T-helper 2 cell treated with Interferon-gamma antibody and Interleukin-4, amounts not matched to agents 100 ng/mL and 5 ng/mL, for 36 hours (primary cell): ENCODE measurements around the gene PCDHGA4. TPM values are rescaled to one million over a fixed set of nuclear protein-coding genes. Genes with fewer than 3 reads are reported as not detected.
"Not testable (repeated sequence)": the region's sequence is repeated elsewhere in the genome, so short reads cannot be mapped to it uniquely, and the experiment has no call there.

Experiments used
- intact Hi-C: fragments of 100-400 bp; cut with micrococcal nuclease; formaldehyde crosslinking; loops from one replicate; pipeline ENCODE4 v1.15.1; 2023
- total RNA-seq: library from RNA; stranded (reverse); gene quantifications from 2 replicates; pipeline ENCODE4 v1.2.3, GENCODE V29; 2022

Gene PCDHGA4
- total RNA-seq, 1 donor from 2014 or later = 0.43 TPM

- intact Hi-C loops = not testable (repeated sequence)
Observed at GRCh38 chr5:141346017-141346416, 8.8 kb upstream of the PCDHGA4 start.

- intact Hi-C loops = no loop called here
Observed at GRCh38 chr5:141349917-141350619, 4.8 kb upstream of the PCDHGA4 start, which contains the start of gene PCDHGB1. Gene PCDHGB1, plus strand, starts transcription at chr5:141350099. Its CDS starts 162 bp downstream, at chr5:141350261.

DNA sequence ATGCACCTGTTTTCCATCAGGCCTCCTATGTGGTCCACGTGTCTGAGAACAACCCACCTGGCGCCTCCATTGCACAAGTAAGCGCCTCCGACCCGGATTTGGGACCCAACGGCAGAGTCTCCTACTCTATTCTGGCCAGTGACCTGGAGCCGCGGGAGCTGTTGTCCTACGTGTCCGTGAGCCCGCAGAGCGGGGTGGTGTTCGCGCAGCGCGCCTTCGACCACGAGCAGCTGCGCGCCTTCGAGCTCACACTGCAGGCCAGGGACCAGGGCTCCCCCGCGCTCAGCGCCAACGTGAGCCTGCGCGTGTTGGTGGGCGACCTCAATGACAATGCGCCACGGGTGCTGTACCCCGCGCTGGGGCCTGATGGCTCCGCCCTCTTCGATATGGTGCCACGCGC, 3.2 kb upstream of the PCDHGA4 start:
- intact Hi-C loops = no loop called here

DNA sequence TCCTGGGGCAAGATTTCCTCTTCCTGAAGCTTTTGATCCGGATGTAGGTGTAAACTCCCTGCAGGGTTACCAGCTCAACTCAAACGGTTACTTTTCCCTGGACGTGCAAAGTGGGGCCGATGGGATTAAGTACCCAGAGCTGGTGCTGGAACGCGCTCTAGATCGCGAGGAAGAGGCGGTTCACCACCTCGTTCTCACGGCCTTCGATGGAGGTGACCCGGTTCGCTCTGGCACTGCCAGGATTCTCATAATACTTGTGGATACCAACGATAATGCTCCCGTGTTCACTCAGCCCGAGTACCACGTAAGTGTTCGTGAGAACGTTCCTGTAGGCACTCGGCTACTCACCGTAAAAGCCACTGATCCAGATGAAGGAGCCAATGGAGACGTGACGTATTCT, 820 bp downstream of the PCDHGA4 start:
- intact Hi-C loops = no loop called here

GRCh38 chr5:141356133-141356532, 1.3 kb downstream of the PCDHGA4 start:
- intact Hi-C loops = no loop called here

GRCh38 chr5:141356950-141357349, 2.1 kb downstream of the PCDHGA4 start:
- intact Hi-C loops = no loop called here

DNA sequence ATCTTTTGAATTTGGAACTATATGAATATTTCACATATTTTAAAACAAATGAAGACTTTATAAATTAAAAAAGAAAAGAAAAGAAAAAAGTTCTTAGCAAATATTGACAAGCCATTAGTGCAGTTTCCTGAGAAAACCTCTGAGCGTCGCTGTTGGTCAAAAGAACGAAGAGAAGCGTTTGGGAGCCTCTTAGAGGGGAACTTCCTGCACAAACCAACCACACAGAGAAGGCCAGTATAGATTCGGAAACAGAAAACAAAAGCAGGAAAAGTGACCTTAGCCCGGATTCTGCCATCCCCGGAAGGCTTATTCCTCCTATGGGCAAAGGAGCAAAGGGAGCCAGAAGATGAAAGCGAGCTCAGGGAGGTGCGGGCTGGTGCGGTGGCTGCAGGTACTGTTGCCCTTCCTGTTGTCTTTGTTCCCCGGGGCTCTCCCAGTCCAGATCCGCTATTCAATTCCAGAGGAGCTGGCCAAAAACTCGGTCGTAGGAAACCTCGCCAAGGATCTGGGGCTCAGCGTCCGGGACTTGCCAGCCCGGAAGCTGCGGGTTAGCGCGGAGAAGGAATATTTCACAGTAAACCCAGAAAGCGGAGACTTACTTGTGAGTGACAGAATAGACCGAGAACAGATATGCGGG, 5.1 kb downstream of the PCDHGA4 start, which contains the start of gene PCDHGB2:
Gene PCDHGB2, plus strand, starts transcription at position 205 of the 637 bp plus-strand sequence. Its CDS starts 142 bp downstream, at position 347.
- intact Hi-C loops = loop anchor here (1.0 to 5.0 kb wide), 3 partner anchors 62 to 198 kb away; partner anchors contain the start of gene PCDHGA11

DNA sequence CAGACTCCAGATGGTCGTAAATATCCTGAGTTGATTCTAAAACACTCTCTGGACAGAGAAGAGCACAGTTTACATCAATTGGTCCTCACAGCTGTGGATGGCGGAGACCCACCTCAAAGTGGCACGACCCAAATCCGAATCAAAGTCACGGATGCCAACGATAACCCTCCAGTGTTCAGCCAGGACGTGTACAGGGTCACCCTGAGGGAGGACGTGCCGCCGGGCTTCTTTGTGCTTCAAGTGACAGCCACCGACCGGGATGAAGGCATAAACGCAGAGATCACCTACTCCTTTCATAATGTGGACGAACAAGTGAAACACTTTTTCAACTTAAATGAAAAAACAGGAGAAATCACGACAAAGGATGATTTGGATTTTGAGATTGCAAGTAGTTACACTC, 5.9 kb downstream of the PCDHGA4 start:
- intact Hi-C loops = loop anchor here (2.0 to 5.0 kb wide), 2 partner anchors 62 to 152 kb away; partner anchors contain the start of gene PCDHGA11

DNA sequence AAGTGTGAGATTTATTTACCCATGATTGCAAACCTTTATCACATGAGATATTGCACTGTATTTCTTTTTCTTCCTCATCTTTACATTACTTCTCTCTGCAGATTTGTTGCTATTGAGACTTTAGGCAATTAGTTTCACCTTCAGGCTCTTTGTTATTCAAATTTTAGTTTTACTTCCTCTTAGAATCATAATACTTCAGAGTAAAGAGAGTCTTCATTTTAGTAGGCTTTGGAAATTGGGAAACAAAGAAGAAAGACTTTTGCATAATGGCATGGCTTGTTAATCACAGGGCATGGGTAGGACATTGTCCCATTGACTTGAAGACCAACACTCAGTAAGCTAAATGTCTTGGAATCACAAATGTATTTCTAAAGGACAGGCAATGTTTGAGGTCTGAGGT, 7.9 kb downstream of the PCDHGA4 start:
- intact Hi-C loops = loop anchor here (5.0 kb wide), 1 partner anchor 60 kb away; the partner anchor contains the start of gene PCDHGA11

- intact Hi-C loops = loop anchor here (5.0 kb wide), 1 partner anchor 58 kb away; the partner anchor contains the start of gene PCDHGA11
Observed at GRCh38 chr5:141363952-141364660, 9.3 kb downstream of the PCDHGA4 start, which contains the start of gene PCDHGA5. Gene PCDHGA5, plus strand, starts transcription at chr5:141364162. Its CDS starts 169 bp downstream, at chr5:141364331.

DNA sequence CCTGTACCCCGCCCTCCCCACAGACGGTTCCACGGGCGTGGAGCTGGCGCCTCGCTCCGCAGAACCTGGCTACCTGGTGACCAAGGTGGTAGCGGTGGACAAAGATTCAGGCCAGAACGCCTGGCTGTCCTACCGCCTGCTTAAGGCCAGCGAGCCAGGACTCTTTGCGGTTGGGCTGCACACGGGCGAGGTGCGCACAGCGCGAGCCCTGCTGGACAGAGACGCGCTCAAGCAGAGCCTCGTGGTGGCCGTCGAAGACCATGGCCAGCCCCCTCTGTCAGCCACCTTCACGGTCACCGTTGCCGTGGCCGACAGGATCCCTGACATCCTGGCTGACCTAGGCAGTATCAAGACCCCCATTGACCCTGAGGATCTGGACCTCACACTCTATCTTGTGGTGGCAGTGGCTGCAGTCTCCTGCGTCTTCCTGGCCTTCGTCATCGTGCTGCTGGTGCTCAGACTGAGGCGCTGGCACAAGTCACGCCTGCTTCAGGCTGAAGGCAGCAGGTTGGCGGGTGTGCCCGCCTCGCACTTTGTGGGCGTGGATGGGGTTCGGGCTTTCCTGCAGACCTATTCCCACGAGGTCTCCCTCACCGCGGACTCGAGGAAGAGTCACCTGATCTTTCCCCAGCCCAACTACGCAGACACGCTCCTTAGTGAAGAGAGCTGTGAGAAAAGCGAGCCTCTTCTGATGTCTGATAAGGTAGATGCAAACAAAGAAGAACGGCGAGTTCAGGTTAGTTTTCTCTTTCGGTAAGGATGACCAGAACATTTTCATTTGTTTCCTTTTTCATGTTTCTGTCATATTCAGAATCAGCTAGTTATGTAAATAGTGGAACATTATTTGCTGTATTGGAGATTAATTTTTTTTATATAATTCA, 11.4 kb downstream of the PCDHGA4 start:
- intact Hi-C loops = no loop called here

DNA sequence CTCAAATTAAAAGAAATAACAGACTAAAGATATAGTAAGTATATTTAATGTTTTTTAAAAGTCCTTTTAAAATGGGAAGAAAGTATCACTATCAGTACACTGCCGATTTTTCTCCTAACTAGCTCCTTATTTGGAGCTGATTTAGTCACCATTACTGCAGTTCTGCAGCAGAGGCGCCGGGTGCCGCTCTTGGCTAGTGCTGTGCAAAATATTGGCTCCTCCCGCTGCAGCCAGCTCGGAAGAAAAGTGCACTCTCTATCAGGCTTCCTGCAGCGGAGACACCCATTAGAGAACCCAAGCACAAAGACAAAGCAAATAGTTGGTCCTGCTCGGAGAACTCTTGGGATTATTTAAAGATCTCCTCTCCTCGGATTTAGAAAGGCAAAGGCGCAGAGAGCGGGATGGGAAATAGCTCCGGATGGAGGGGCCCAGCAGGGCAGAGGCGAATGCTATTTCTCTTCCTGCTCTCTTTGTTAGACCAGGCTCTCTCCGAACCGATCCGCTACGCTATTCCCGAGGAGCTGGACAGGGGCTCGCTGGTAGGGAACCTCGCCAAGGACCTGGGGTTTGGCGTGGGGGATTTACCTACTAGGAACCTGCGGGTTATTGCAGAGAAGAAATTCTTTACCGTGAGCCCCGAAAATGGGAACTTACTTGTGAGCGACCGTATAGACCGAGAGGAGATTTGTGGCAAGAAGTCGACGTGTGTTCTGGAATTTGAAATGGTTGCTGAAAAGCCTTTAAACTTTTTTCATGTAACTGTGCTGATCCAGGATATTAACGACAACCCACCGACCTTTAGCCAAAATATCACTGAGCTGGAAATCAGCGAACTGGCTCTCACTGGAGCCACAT, 15.4 kb downstream of the PCDHGA4 start, which contains the start of gene PCDHGB3:
Gene PCDHGB3, plus strand, starts transcription at position 249 of the 855 bp plus-strand sequence. Its CDS starts 153 bp downstream, at position 402.
- intact Hi-C loops = no loop called here

- intact Hi-C loops = no loop called here
Observed at GRCh38 chr5:141371572-141372475, 17.0 kb downstream of the PCDHGA4 start.

- intact Hi-C loops = no loop called here
Observed at GRCh38 chr5:141373673-141374317, 19.0 kb downstream of the PCDHGA4 start, which contains the start of gene PCDHGA6. Gene PCDHGA6, plus strand, starts transcription at chr5:141373891. Its CDS starts 193 bp downstream, at chr5:141374084.

GRCh38 chr5:141374627-141375026, 19.8 kb downstream of the PCDHGA4 start:
- intact Hi-C loops = no loop called here

DNA sequence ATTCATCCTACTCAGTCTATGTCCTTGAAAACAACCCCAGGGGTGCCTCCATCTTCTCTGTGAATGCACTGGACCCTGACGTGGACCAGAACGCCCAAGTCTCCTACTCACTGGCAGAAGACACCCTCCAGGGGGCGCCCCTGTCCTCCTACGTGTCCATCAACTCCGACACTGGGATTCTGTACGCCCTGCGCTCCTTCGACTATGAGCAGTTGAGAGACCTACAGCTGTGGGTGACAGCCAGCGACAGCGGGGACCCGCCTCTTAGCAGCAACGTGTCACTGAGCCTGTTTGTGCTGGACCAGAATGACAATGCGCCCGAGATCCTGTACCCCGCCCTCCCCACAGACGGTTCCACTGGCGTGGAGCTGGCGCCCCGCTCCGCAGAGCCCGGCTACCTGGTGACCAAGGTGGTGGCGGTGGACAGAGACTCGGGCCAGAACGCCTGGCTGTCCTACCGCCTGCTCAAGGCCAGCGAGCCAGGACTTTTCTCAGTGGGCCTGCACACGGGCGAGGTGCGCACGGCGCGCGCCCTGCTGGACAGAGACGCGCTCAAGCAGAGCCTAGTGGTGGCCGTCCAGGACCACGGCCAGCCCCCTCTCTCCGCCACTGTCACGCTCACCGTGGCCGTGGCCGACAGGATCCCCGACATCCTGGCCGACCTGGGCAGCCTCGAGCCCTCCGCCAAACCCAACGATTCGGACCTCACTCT, 20.8 kb downstream of the PCDHGA4 start:
- intact Hi-C loops = not testable (repeated sequence)
